Neural cell (in vitro differentiated cells): ENCODE measurements around the gene FAM227B. TPM values are rescaled to one million over a fixed set of nuclear protein-coding genes. Genes with fewer than 3 reads are reported as not detected.

Source experiments
- H2AFZ ChIP-seq: fragments of 200-600, 300-800 bp; sonication (generic), shearing (Covaris generic); 2 replicates; pipeline ENCODE4 v1.6.0; 2014; ENCODE audit warnings: low read depth, mild to moderate bottlenecking, antibody characterized with exemption, low read length, moderate library complexity
- H3F3A ChIP-seq: fragments of 200-600 bp; shearing (Covaris generic); 2 replicates; pipeline ENCODE4 v1.6.1; 2016; ENCODE audit warnings: mild to moderate bottlenecking, moderate library complexity, mixed read lengths, antibody characterized with exemption, low read length; ENCODE audit not compliant: insufficient read depth, poor library complexity, severe bottlenecking
- H3K27ac ChIP-seq: fragments of 200-600, 300-800 bp; sonication (generic), shearing (Covaris generic); 2 replicates; pipeline ENCODE4 v1.5.1; 2014; ENCODE audit warnings: mild to moderate bottlenecking, low read length, moderate library complexity
- H3K27me3 ChIP-seq: fragments of 300-800, 200-600 bp; sonication (generic), shearing (Covaris generic); 2 replicates; pipeline ENCODE4 v1.6.0; 2014; ENCODE audit warnings: mild to moderate bottlenecking, low read depth, low read length, moderate library complexity; ENCODE audit not compliant: insufficient read depth
- H3K36me3 ChIP-seq: fragments of 300-800, 200-600 bp; sonication (generic), shearing (Covaris generic); 2 replicates; pipeline ENCODE4 v1.5.1; 2014; ENCODE audit warnings: mild to moderate bottlenecking, antibody characterized with exemption, low read length, moderate library complexity; ENCODE audit not compliant: insufficient read depth
- H3K4me2 ChIP-seq: fragments of 300-800, 200-600 bp; sonication (generic), shearing (Covaris generic); 2 replicates; pipeline ENCODE4 v1.6.0; 2014; ENCODE audit warnings: mild to moderate bottlenecking, low read length
- H3K4me3 ChIP-seq: fragments of 300-800, 200-600 bp; sonication (generic), shearing (Covaris generic); 2 replicates; pipeline ENCODE4 v1.5.1; 2014; ENCODE audit warnings: mild to moderate bottlenecking, low read length, moderate library complexity
- H3K79me2 ChIP-seq: fragments of 200-600 bp; shearing (Covaris generic); replicated peaks from 2 replicates; pipeline ENCODE4 v1.6.0; 2014; ENCODE audit warnings: mild to moderate bottlenecking, low read length, moderate library complexity; ENCODE audit not compliant: insufficient read depth
- H3K9ac ChIP-seq: fragments of 300-800, 200-600 bp; sonication (generic), shearing (Covaris generic); 2 replicates; pipeline ENCODE4 v1.6.1; 2016; ENCODE audit warnings: mild to moderate bottlenecking, low read length, mixed read lengths
- H3K9me2 ChIP-seq: fragments of 200-600 bp; shearing (Covaris generic); 2 replicates; pipeline ENCODE4 v1.6.1; 2016; ENCODE audit warnings: mild to moderate bottlenecking, low read length, mixed read lengths; ENCODE audit not compliant: insufficient read depth
- H3K9me3 ChIP-seq: fragments of 200-600, 300-800 bp; sonication (generic), shearing (Covaris generic); 2 replicates; pipeline ENCODE4 v1.6.1; 2016; ENCODE audit warnings: mild to moderate bottlenecking, mixed run types, low read length, moderate library complexity, mixed read lengths
- H4K20me1 ChIP-seq: fragments of 200-600 bp; shearing (Covaris generic); 2 replicates; pipeline ENCODE4 v1.6.1; 2016; ENCODE audit warnings: mild to moderate bottlenecking, mixed run types; ENCODE audit not compliant: insufficient read depth
- EP300 ChIP-seq: fragments of 450-650 bp; conservative IDR thresholded peaks from 2 replicates; pipeline ENCODE4 v1.6.1; 2014; ENCODE audit warnings: antibody characterized with exemption, mild to moderate bottlenecking, moderate library complexity; ENCODE audit not compliant: poor library complexity, severe bottlenecking
- EZH2 ChIP-seq: fragments of 200-600, 300-800 bp; shearing (Covaris generic), sonication (generic); IDR thresholded peaks from 2 replicates; pipeline ENCODE4 v1.6.1; 2014; ENCODE audit warnings: antibody characterized with exemption, low read length, borderline replicate concordance, mild to moderate bottlenecking; ENCODE audit not compliant: insufficient read depth, poor library complexity, severe bottlenecking
- MXI1 ChIP-seq: fragments of 450-650 bp; conservative IDR thresholded peaks from 2 replicates; pipeline ENCODE4 v1.6.1; 2014; ENCODE audit warnings: antibody characterized with exemption, mild to moderate bottlenecking; ENCODE audit not compliant: poor library complexity, severe bottlenecking
- POLR2AphosphoS5 ChIP-seq: IDR thresholded peaks from 2 replicates; pipeline ENCODE4 v1.6.1; 2012
- RAD21 ChIP-seq: fragments of 450-650 bp; conservative IDR thresholded peaks from 2 replicates; pipeline ENCODE4 v1.6.1; 2014; ENCODE audit warnings: antibody characterized with exemption, mild to moderate bottlenecking, moderate library complexity
- REST ChIP-seq: IDR thresholded peaks from 2 replicates; pipeline ENCODE4 v1.6.1; 2012; ENCODE audit warnings: borderline replicate concordance
- SMC3 ChIP-seq: fragments of 450-650 bp; conservative IDR thresholded peaks from 2 replicates; pipeline ENCODE4 v1.6.1; 2014; ENCODE audit warnings: antibody characterized with exemption, mild to moderate bottlenecking, moderate library complexity; ENCODE audit not compliant: poor library complexity
- TAF1 ChIP-seq: IDR thresholded peaks from 2 replicates; pipeline ENCODE4 v1.6.1; 2012; ENCODE audit warnings: low read depth
- polyA plus RNA-seq: library from polyadenylated mRNA; depleted of rRNA; stranded (reverse); fragments of >200 nt; gene quantifications from 2 replicates; pipeline ENCODE4 v1.2.3, GENCODE V29; 2014
- TF ChIP-seq, protein P1 (sequence below): fragments of 450-650 bp; IDR thresholded peaks from 2 replicates; pipeline ENCODE4 v1.5.1; 2014; ENCODE audit warnings: antibody characterized with exemption, mild to moderate bottlenecking, moderate library complexity; ENCODE audit not compliant: poor library complexity, severe bottlenecking

FAM227B gene
- polyA plus RNA-seq, 1 donor from 2014 or later: 0.88 TPM

- Histone ChIP-seq H3K27me3 (no peaks in the 10 kb centered on the region), H3K79me2 (no peaks in the 10 kb centered on the region), H3K9me3 (no peaks in the 10 kb centered on the region), H3K9ac (no peak overlapping the region), H3K9me2 (no peaks in the 10 kb centered on the region), H3F3A (no peaks in the 10 kb centered on the region), H3K4me2 (no peak overlapping the region), H2AFZ (no peak overlapping the region), H3K36me3 (no peaks in the 10 kb centered on the region), H4K20me1 (no peaks in the 10 kb centered on the region), H3K27ac (no peak overlapping the region), H3K4me3 (no peak overlapping the region)
- TF ChIP-seq EZH2: no peak
- no peak for TF ChIP-seq EP300
- TF ChIP-seq TAF1: no peak
- no peak for TF ChIP-seq MXI1
- no peak for TF ChIP-seq RAD21
- TF ChIP-seq, protein P1, sequence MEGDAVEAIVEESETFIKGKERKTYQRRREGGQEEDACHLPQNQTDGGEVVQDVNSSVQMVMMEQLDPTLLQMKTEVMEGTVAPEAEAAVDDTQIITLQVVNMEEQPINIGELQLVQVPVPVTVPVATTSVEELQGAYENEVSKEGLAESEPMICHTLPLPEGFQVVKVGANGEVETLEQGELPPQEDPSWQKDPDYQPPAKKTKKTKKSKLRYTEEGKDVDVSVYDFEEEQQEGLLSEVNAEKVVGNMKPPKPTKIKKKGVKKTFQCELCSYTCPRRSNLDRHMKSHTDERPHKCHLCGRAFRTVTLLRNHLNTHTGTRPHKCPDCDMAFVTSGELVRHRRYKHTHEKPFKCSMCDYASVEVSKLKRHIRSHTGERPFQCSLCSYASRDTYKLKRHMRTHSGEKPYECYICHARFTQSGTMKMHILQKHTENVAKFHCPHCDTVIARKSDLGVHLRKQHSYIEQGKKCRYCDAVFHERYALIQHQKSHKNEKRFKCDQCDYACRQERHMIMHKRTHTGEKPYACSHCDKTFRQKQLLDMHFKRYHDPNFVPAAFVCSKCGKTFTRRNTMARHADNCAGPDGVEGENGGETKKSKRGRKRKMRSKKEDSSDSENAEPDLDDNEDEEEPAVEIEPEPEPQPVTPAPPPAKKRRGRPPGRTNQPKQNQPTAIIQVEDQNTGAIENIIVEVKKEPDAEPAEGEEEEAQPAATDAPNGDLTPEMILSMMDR: no peak
- TF ChIP-seq SMC3: no peak
- TF ChIP-seq POLR2AphosphoS5: no peak
- no peak for TF ChIP-seq REST
Observed at GRCh38 chr15:49664716-49665115, 44.1 kb upstream of the FAM227B start.

GRCh38 chr15:49656734-49657133, 36.1 kb upstream of the FAM227B start:
- H3K4me3 ChIP-seq: no peak overlapping the region
- no peaks in the 10 kb centered on the region for H3K36me3 ChIP-seq
- H3K4me2 ChIP-seq: no peak overlapping the region
- H3K27ac ChIP-seq: no peak overlapping the region
- no peak overlapping the region for H2AFZ ChIP-seq
- no peaks in the 10 kb centered on the region for H4K20me1 ChIP-seq
- H3K9ac ChIP-seq: no peak overlapping the region
- no peaks in the 10 kb centered on the region for H3K9me2 ChIP-seq
- no peaks in the 10 kb centered on the region for H3K9me3 ChIP-seq
- no peaks in the 10 kb centered on the region for H3F3A ChIP-seq
- H3K79me2 ChIP-seq: no peaks in the 10 kb centered on the region
- TF ChIP-seq MXI1 (no peak), TAF1 (no peak), EZH2 (no peak), POLR2AphosphoS5 (no peak), SMC3 (no peak), REST (no peak), EP300 (no peak), RAD21 (no peak)
- TF ChIP-seq, protein P1: no peak
- no peaks in the 10 kb centered on the region for H3K27me3 ChIP-seq
